PC-9 (cell line): ENCODE data around the gene SLC35F4.

Experiments
- CTCF ChIP-seq: fragments of 200-600 bp; sonication (generic); conservative IDR thresholded peaks from 2 replicates; pipeline ENCODE4 v1.6.1; 2017; ENCODE audit warnings: mixed run types, antibody characterized with exemption, mild to moderate bottlenecking, moderate library complexity
- EZH2 ChIP-seq: fragments of 200-600 bp; sonication (generic); IDR thresholded peaks from 2 replicates; pipeline ENCODE4 v1.8.0; 2017; ENCODE audit warnings: antibody characterized with exemption, low read depth

- TF ChIP-seq CTCF, result no peak
- no peak for TF ChIP-seq EZH2
Measured at GRCh38 chr14:57848353-57848752, 17.5 kb downstream of the SLC35F4 start.
